ENCODE measurements around the gene USP35.

DNA sequence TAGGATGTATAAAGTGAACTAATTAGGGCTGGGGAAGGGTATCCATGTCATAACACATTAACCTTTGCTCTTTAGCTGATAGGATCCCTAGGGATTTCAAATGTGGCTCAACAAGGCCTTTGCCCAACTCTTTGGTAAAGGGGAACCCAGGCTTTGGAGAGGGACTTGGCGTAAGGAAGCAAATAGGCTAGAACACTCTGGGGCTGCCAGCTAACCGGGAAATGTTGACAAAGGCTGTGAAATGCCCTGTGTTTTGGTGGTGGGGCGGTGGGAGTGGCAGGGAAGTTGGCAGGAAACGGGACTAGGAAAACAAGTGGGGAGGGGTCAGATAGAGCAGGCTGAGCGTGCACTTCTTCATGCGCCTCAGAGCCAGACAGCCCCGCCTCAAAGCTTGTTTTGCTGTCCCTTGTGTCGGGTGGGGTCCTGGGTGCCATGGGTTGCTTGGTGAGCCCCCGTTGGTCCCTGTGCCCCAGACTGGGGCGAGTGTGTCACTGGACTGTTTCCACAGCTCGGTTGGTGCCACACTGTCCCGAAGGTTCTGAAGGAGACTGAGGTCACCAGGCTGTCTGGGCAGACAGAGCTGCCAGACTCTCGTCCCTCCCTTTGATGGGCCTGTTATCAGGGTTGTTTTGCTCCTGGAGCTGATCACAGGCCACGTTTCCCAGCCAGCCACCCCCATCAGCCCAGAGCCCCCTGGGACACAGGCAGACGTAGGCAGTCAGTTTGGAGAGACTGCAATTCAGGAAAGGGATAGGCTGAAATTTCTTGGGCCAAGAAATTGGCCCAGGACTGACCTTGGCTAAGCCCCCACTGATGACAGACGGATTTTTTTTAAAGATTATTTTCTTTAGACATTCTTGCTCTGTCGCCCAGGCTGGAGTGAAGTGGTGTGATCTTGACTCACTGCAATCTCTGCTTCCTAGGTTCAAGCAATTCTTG is 19.9 kb upstream of the USP35 start:
- TF ChIP-seq, protein P1, sequence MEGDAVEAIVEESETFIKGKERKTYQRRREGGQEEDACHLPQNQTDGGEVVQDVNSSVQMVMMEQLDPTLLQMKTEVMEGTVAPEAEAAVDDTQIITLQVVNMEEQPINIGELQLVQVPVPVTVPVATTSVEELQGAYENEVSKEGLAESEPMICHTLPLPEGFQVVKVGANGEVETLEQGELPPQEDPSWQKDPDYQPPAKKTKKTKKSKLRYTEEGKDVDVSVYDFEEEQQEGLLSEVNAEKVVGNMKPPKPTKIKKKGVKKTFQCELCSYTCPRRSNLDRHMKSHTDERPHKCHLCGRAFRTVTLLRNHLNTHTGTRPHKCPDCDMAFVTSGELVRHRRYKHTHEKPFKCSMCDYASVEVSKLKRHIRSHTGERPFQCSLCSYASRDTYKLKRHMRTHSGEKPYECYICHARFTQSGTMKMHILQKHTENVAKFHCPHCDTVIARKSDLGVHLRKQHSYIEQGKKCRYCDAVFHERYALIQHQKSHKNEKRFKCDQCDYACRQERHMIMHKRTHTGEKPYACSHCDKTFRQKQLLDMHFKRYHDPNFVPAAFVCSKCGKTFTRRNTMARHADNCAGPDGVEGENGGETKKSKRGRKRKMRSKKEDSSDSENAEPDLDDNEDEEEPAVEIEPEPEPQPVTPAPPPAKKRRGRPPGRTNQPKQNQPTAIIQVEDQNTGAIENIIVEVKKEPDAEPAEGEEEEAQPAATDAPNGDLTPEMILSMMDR (IDR thresholded peaks at IDR 0.05) = no peak
- peak; percentile 19 to 70 for TF ChIP-seq POLR2A (IDR thresholded peaks at IDR 0.05)

Data from adrenal gland (tissue), 5 donors.